ACHN (cell line): ENCODE data around the gene GLB1L3.
"Not testable (repeated sequence)": the region's sequence is repeated elsewhere in the genome, so short reads cannot be mapped to it uniquely, and the experiment has no call there.

Experiments used
- DNase-seq: peaks from one replicate; pipeline ENCODE4 v3.0.0-alpha.2; 2015
- in situ Hi-C: cut with HindIII; loops from 2 replicates; pipeline ENCODE4 v1.10.0; 2017; ENCODE audit warnings: low sequenced_read_pairs, low pct_ligation_motif_present, low pct_unique_long_range_greater_than_20kb

Gene GLB1L3

GRCh38 chr11:134334796-134335571 is 58.8 kb downstream of the GLB1L3 start:
- no peak for DNase-seq
- in situ Hi-C loops: no loop called here

- no peak for DNase-seq
- in situ Hi-C loops: no loop called here
Measured at GRCh38 chr11:134337051-134337450, 60.9 kb downstream of the GLB1L3 start.

GRCh38 chr11:134338068-134338467 is 61.9 kb downstream of the GLB1L3 start:
- in situ Hi-C loops: no loop called here
- DNase-seq: no peak

GRCh38 chr11:134338654-134339053 is 62.5 kb downstream of the GLB1L3 start:
- in situ Hi-C loops: no loop called here
- no peak for DNase-seq

GRCh38 chr11:134339756-134340155 is 63.6 kb downstream of the GLB1L3 start:
- DNase-seq: no peak
- in situ Hi-C loops: no loop called here

GRCh38 chr11:134340354-134340964 is 64.3 kb downstream of the GLB1L3 start:
- no peak for DNase-seq
- in situ Hi-C loops: no loop called here

- in situ Hi-C loops: no loop called here
Measured at GRCh38 chr11:134341805-134342571, 65.8 kb downstream of the GLB1L3 start.

GRCh38 chr11:134342572-134343340 is 66.6 kb downstream of the GLB1L3 start:
- DNase-seq: no peak
- in situ Hi-C loops: no loop called here

More at GRCh38 chr11:134341805-134342571, 65.8 kb downstream of the GLB1L3 start:
- DNase-seq: no peak

- in situ Hi-C loops: no loop called here
- DNase-seq: no peak
Measured at GRCh38 chr11:134343646-134344045, 67.5 kb downstream of the GLB1L3 start.

GRCh38 chr11:134344497-134345236 is 68.5 kb downstream of the GLB1L3 start:
- in situ Hi-C loops, DNase-seq: not testable (repeated sequence)

- in situ Hi-C loops: no loop called here
- DNase-seq: no peak
Measured at GRCh38 chr11:134345237-134345550, 69.0 kb downstream of the GLB1L3 start.

- in situ Hi-C loops: no loop called here
- DNase-seq: no peak
Measured at GRCh38 chr11:134346101-134346975, 70.2 kb downstream of the GLB1L3 start.

- no peak for DNase-seq
- in situ Hi-C loops: no loop called here
Measured at GRCh38 chr11:134346976-134347350, 70.8 kb downstream of the GLB1L3 start.

GRCh38 chr11:134347441-134347840 is 71.3 kb downstream of the GLB1L3 start:
- in situ Hi-C loops: no loop called here
- no peak for DNase-seq

- in situ Hi-C loops: no loop called here
- no peak for DNase-seq
Measured at GRCh38 chr11:134349109-134349801, 73.1 kb downstream of the GLB1L3 start.

- no peak for DNase-seq
- in situ Hi-C loops: no loop called here
Measured at GRCh38 chr11:134349802-134350355, 73.7 kb downstream of the GLB1L3 start.

- in situ Hi-C loops: no loop called here
Measured at GRCh38 chr11:134350381-134350780, 74.2 kb downstream of the GLB1L3 start.

More at GRCh38 chr11:134350381-134350780, 74.2 kb downstream of the GLB1L3 start:
- DNase-seq: no peak
